Jurkat, Clone E6-1 (cell line): Measurements from ENCODE around the gene CASK.
A peak's percentile ranks its signal among the peaks of the same experiment; 100 is the strongest.
"Not testable (repeated sequence)": the region's sequence is repeated elsewhere in the genome, so short reads cannot be mapped to it uniquely, and the experiment has no call there.

Source experiments
- DNase-seq: peaks from one replicate; pipeline ENCODE4 v3.0.0-alpha.2; 2011; ENCODE audit warnings: low read depth, low spot score
- H3K4me3 ChIP-seq: 2 replicates; pipeline ENCODE4 v1.5.1; 2011; ENCODE audit warnings: mild to moderate bottlenecking, low read length, control low read depth, moderate library complexity

Gene CASK

DNA sequence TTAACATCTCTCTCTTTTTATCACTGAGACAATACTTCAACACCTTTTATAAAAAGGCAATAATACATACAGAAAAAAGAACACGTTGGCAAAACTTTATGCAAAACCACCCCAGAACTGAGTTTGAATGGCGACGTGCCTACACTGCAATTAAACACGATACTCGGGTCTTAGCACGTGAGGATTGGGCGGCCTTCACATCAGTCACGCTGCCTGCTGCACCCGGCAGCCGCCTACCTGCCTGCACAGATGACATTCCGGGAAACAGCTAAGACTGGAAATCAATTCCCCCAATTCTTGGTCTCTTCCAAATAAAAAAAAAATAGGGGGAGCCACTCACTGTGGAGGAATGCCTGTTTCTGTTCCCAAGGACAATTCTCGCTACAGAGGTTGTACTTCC is 408.0 kb downstream of the CASK start:
- no peak overlapping the region for H3K4me3 ChIP-seq
- DNase-seq: no peak

DNA sequence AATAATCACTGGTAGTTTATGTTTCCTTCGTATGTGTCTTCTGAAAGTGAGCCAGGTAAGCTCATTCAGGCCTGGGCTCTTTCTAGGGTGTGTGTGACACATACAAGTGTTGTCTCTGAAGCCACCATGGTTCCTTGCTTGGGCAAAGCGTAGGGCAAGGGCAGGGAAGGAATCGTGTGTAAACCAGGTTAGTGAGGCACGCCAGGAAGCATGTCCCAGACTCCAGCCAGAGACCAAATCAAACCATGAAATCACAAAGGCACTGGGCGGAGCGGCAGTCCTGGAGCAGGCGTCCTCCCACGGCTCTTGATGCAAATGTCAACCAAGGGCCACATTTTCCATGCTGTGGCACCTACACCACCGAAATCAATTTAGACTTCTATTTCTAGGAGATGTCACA is 409.2 kb downstream of the CASK start:
- no peak overlapping the region for H3K4me3 ChIP-seq
- no peak for DNase-seq

DNA sequence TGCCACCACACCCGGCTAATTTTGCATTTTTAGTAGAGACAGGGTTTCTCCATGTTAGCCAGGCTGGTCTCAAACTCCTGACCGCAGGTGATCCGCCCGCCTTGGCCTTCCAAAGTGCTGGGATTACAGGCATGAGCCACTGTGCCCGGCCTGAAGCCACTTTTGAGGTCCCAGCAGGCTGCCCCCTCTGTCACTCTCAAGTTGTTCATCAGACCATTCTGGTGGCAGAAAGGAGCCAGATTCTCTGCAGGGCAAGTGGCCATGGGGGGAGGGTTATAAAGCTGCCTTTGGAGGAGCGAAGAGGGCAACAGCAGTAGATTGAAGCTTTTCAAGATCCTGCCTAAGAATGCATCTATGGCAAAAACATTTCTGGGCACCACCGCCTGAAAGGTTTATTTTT is 410.5 kb downstream of the CASK start:
- not testable (repeated sequence) for DNase-seq, H3K4me3 ChIP-seq

DNA sequence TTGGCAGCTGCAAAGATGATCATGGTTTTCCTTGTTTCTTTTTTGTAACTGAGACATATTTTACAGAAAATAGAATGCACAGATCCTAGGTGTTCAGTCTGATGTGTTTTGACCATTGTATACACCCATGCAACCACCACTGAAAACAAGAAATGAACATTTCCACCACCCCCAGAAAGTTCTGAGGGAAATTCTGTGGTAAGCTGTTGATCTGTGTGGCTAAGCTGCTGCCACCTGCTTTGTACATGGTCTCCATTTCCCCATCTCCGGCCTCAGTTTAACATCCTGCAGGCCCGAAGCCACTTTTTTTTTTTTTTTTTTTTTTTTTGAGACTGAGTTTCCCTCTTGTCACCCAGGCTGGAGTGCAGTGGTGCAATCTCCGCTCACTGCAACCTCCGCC is 411.0 kb downstream of the CASK start:
- no peak overlapping the region for H3K4me3 ChIP-seq
- peak; percentile 42 for DNase-seq

DNA sequence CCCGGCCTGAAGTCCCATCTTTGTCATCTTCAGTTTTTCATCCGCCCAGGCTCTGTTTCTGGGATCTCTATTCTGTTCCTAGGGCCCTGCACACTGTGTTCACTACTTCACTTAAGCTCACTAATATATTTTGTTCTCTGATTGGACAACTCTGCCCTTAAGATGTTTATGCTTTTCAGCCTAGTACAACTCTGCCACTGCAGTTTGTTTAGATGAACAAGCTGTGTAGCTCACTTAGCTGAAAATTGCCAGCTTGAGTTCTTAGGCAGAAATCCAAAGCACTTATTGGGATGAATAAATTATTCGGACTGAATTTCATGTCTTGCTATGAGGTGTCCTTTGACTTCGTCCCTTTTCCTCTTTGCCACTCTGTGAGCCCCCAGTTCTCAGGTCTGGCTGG is 415.4 kb downstream of the CASK start:
- H3K4me3 ChIP-seq: no peak overlapping the region

DNA sequence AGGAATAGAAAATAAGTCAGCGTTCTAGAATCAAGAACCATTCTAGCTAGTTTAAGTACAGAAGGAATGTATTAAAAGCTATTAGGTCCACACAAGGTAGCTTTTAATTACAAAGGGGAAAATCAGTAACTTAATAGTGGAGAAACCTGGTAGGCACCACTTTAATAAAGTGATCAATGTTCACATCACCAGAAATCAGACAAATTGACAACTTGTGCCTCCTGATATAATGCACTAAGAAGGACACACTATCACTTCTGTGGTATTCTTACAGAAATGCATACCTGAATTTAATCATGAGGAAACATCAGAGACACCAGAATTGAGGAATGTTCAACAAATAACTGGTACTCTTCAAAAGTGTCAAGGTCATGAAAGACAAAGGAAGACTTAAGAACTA is 421.4 kb downstream of the CASK start:
- no peak overlapping the region for H3K4me3 ChIP-seq
- DNase-seq: no peak

More for the DNA sequence above, 415.4 kb downstream of the CASK start:
- no peak for DNase-seq

DNA sequence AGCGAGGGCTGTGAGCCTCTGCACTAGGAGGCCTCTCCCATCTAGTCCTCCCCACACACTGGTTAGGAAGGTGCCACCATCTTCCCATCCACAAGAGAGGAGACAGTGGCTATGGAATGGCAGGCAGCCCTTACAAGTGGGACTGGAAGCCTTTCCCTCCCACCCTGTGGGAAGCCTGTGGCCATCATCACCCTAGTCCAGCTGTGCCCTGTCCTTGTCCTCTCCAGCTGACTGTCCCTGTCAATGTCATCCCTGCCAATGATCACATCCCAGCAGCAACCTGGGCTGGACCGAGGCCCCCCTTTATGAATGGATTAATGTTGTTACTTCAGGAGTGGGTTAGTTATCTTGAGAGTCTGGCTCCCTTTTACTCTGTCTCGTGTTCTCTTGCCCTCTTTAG is 423.4 kb downstream of the CASK start:
- H3K4me3 ChIP-seq: no peak overlapping the region
- DNase-seq: no peak

DNA sequence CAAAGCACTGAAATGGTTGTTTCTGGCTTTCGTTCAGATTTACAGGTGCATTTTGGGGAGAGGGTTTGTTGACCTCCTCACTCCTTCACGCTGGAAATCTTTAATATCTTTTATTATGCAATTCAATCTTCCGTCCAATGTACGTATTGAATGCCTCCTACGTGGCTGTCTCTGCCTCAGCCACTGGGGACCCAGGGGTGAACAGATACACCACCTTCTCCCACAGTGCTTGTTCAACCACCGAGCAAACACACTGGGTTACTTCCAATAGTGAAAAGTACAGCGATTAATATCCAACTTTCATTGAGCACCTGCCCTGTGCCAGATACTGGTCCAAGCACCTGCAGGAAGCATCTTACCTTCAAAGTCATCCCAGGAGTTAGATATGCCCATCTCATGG is 424.2 kb downstream of the CASK start:
- DNase-seq: no peak
- H3K4me3 ChIP-seq: no peak overlapping the region

DNA sequence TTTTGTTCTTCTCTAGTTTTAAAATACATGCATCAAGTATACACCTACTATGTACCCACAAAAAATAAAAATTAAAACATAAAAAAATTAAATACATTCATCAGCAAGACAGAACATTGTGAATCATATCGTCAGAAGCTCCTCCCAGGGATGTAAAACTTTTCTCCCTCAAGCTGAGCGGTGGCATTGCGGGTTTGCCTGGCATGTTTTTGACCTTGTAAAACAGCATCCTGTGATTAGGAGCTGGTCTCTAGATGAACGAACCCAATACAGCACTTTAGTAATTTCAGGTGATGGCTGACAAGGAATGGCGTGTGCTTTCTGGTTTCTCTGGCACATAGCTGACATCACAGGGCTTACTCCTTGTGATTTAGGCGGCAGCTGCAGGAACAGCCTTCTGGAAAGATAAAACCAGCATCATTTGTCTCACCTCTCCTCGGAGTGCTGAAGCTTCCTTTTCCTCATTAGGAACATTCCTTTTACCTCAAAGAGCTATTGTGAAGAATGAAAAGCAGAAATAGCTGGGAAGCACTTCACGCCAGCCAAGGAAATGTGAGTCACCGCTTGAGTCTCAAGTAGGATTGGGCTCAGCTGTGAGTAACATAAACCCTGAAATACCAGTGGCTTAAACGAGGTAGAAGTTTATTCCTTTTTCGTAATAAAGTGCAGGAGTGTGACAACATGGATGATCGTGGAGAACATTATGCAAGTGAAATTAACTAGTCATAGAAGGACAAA is 431.9 kb downstream of the CASK start:
- no peak for DNase-seq
- H3K4me3 ChIP-seq: no peak overlapping the region

DNA sequence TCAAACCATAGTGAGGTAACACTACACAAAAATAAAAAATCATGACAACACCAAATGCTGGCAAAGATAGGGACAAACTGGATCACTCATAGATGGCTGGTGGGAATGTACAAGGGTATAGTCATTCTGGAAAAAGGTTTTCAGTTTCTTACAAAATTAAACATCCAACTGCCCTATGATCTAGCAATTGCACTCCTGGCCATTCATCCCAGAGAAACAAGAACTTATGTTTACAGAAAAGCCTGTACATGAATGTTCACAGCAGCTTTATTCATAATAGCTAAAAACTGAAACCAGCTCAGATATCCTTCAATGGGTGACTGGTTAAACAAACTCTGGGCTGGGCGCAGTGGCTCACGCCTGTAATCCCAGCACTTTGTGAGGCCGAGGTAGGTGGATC is 432.9 kb downstream of the CASK start:
- DNase-seq: no peak

DNA sequence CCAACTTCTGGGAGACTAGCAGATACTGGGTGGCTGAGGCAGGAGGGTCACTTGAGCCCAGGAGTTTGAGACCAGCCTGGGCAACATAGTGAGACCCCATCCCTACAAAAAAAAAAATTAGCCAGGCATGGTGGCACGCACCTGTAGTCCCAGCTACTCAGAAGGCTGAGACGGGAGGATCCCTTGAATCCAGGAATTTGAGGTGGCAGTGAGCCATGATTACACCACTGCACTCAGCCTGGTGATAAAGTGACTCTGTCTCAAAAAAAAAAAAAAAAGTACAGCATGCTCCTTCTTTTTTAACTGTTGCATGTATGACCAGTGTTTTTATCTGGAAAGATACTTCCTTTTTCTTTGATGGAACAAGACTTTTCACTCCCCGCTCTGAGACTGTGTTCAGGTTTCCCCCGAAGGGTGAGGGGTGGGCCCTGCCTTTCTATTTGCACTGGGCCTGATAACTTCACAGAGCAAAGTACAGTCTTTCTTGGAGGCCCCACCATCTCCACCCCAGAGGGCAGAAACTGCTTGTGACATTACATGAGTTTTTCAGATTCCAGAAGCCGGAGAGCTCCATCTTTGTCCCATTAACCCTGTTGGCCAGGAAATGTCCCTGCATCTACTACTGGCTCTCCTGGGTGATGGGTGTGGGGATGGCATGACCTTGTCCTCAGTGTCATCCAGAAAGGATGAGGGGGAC is 441.1 kb downstream of the CASK start:
- no peak overlapping the region for H3K4me3 ChIP-seq
- DNase-seq: no peak

More for the DNA sequence above, 432.9 kb downstream of the CASK start:
- no peak overlapping the region for H3K4me3 ChIP-seq

DNA sequence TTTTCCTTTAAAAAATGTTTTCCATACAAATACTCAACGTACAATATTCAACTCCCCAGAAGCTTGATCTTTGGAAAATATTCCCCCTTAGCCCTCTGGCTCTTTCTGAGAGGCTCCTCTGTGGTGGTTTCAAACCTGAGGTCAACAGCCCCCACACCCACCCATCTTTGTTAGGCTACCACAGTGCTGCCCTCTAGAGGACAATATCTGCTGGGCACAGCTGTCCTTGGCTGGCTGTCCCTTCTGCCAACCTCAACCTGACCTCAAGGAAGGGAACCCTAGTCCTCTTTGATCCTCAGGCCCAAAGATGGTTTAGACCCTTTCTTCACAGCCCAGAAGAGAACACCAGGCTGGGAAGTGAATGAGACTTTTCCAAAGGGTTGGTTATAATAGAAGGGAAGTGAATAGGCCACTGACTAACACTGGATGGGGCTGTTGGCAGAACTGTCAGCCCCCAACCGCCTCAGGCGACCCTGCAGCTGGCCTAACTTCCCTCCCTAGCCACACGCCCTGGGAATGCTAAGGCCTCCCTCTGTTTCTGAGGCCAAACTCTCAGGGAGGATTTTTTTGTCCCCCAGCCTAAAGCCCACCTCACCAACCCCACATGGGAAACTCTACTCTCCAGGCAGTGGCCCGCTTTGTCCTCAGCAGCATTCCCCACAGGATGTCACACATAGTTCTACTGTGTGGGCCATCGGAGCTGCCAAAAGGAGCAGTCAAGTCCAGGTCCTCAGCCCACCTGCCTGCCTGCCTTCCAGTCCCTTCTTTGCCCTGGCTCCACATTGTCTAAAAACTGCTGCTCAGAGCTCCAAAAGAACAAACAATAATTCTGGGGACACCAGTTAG is 441.9 kb downstream of the CASK start:
- no peak overlapping the region for H3K4me3 ChIP-seq
- DNase-seq: no peak

DNA sequence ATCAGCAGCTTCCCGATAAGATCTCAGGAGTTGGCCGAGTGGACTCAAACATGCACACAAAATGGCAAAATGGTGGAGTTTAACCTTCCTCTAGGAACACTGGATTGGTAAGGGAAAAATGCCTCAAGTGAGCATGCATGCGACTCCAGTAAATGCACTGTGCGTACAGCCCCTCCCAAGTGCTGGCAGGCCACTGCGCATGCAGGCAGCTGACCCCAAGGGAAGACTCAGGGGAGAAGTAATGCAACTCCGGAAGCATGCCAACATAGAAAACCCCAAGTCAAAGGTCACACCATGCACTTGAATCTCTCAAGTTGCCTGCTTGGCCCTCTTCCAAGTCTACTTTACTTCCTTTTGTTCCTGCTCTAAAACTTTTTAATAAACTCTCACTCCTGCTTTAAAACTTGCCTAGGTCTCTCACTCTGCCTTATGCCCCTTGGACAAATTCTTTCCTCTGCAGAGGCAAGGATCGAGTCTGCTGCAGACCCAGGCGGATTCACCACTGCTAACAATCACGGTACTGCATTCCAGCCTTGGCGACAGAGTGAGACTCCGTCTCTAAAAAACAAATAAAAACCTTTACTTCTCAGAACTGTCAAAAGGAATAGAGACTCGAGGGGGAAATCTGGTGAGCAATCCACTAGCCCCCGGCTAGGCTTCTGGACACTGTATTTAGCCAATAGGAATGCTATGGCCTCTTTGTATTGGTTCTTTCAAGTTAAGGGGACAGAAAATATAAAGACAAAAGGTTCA is 442.7 kb downstream of the CASK start:
- no peak for DNase-seq
- no peak overlapping the region for H3K4me3 ChIP-seq

DNA sequence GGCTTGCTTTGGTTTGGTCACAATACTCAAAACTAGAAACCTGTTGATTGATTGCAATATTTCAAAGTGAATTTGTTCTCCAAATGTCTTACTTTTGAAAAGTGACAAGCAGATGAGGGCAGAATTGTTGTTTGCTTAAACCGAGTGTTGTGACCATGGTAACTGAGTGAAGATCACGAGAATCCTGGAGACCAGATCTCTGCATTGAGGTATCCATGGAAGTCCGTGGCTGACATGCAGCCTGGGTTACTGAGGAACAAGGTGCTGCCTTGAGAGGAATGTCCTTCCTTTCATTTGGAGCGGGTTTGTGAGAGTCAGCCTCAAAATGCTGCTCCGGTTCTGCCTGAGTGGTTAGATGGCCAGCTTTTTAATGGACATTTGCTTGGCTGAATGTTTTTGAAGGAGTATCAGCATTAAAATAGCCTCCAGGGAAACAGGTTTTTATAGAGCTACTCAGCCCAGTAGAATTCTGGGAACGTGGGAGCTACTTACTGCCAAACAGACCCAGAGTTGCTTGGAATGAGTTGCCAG is 444.9 kb downstream of the CASK start:
- H3K4me3 ChIP-seq: no peak overlapping the region
- DNase-seq: no peak

DNA sequence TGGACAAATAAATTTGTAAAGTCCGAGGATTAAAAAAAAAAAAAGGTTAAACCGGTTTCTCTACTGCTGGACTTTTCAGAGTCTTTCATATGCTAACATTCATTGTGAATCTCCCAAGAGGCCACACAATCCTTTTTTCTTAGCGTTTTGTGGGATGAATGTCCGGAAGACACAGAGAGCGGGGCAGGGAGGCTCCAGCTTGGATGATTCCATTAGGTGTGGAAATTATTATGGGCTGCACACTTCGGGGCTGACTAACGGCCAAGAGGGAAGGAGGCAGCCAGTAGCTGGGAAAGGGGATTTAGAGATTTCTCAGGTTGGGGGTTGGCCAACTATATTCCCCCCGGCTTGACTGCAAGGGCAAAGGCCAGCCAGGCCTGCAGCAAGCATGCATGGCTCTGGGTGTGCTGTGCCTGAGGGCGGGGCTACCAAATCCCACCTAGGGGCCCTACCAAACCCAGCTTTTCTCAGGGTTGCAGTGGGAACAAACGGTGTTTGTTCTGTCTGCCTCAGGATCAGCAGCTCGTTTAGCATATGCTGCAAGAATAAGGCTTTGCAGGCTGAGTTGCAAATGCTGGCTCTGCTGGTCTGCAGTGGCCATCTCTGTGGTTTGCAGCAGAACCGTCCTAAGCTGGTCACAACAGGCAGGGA is 447.6 kb downstream of the CASK start:
- no peak overlapping the region for H3K4me3 ChIP-seq
- no peak for DNase-seq

DNA sequence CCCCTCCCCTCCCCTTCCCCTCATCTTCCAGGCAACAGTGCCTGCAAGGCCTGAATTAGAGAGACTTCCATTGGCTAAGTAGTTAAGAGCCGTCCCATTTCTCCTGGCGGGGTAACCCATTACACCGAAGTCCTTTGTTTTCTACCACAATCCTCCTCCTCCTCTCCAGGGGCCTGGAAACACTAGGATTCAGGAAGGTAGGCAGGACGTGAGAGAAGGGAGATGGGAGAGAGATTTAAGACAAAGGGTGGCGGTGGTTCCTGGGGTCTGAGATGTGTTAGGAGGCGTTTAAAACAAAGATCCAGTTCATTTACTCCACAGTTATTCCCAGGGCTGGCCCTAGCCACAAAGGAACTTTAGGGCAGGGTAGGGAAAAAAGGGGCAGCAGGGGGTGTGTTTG is 448.2 kb downstream of the CASK start:
- H3K4me3 ChIP-seq: no peak overlapping the region
- DNase-seq: no peak

DNA sequence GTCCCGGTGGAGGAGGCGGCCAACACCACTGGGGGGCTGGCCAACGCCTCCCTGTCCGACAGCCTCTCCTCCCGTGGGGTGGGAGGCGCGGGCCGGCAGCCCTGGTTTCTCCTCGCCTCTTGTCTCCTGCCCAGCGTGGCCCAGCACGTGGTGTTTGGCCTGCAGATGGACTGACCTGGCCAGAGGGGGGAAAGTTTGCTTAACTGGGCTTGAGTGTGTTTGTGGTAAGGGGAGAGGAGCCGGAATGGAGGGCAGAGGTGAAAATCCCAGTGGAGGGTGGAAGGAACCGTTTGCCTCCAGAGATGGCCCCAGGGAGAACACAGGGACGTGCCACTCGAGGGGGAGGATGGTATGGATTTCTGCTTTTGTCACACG is 448.6 kb downstream of the CASK start:
- no peak for DNase-seq
- H3K4me3 ChIP-seq: no peak overlapping the region

DNA sequence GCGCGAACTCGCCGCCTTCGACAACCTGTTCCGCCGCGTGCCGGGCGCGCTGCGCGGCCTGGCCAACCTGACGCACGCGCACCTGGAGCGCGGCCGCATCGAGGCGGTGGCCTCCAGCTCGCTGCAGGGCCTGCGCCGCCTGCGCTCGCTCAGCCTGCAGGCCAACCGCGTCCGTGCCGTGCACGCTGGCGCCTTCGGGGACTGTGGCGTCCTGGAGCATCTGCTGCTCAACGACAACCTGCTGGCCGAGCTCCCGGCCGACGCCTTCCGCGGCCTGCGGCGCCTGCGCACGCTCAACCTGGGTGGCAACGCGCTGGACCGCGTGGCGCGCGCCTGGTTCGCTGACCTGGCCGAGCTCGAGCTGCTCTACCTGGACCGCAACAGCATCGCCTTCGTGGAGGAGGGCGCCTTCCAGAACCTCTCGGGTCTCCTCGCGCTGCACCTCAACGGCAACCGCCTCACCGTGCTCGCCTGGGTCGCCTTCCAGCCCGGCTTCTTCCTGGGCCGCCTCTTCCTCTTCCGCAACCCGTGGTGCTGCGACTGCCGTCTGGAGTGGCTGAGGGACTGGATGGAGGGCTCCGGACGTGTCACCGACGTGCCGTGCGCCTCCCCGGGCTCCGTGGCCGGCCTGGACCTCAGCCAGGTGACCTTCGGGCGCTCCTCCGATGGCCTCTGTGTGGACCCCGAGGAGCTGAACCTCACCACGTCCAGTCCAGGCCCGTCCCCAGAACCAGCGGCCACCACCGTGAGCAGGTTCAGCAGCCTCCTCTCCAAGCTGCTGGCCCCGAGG is 449.2 kb downstream of the CASK start:
- DNase-seq: no peak
- H3K4me3 ChIP-seq: no peak overlapping the region
